ENCODE results near the gene RPP40. TPM values are rescaled to one million over a fixed set of nuclear protein-coding genes. Genes with fewer than 3 reads are reported as not detected.

Gene RPP40, protein sequence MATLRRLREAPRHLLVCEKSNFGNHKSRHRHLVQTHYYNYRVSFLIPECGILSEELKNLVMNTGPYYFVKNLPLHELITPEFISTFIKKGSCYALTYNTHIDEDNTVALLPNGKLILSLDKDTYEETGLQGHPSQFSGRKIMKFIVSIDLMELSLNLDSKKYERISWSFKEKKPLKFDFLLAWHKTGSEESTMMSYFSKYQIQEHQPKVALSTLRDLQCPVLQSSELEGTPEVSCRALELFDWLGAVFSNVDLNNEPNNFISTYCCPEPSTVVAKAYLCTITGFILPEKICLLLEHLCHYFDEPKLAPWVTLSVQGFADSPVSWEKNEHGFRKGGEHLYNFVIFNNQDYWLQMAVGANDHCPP
- polyA plus RNA-seq = 10 to 100 TPM in 2 of 4 donors, 1 to 10 TPM in 2; 2.2 to 10.6 (median 6.4) TPM
- long read RNA-seq, donor 1, partial matches to known transcripts = 0 of 6 reads
- long read RNA-seq, donor 1, other reads (novel, unspliced or antisense) = 0 of 6 reads
- long read RNA-seq, donor 2, partial matches to known transcripts = 0 of 2 reads
- long read RNA-seq, donor 2, other reads (novel, unspliced or antisense) = 0 of 2 reads
- long read RNA-seq, donor 3, partial matches to known transcripts = 0 of 1 reads
- long read RNA-seq, donor 3, other reads (novel, unspliced or antisense) = 0 of 1 reads
- long read RNA-seq, donor 4 = 0 reads
- long read RNA-seq, donor 5 = 0 reads
- long read RNA-seq, donor 6, partial matches to known transcripts = 0 of 1 reads
- long read RNA-seq, donor 6, other reads (novel, unspliced or antisense) = 0 of 1 reads
- long read RNA-seq, donor 7, partial matches to known transcripts = 0 of 2 reads
- long read RNA-seq, donor 7, other reads (novel, unspliced or antisense) = 0 of 2 reads
- long read RNA-seq, donor 8, partial matches to known transcripts = 0 of 1 reads
- long read RNA-seq, donor 8, other reads (novel, unspliced or antisense) = 0 of 1 reads
- long read RNA-seq, donor 9 = 0 reads
- long read RNA-seq, donor 10, partial matches to known transcripts = 0 of 2 reads
- long read RNA-seq, donor 10, other reads (novel, unspliced or antisense) = 0 of 2 reads

DNA sequence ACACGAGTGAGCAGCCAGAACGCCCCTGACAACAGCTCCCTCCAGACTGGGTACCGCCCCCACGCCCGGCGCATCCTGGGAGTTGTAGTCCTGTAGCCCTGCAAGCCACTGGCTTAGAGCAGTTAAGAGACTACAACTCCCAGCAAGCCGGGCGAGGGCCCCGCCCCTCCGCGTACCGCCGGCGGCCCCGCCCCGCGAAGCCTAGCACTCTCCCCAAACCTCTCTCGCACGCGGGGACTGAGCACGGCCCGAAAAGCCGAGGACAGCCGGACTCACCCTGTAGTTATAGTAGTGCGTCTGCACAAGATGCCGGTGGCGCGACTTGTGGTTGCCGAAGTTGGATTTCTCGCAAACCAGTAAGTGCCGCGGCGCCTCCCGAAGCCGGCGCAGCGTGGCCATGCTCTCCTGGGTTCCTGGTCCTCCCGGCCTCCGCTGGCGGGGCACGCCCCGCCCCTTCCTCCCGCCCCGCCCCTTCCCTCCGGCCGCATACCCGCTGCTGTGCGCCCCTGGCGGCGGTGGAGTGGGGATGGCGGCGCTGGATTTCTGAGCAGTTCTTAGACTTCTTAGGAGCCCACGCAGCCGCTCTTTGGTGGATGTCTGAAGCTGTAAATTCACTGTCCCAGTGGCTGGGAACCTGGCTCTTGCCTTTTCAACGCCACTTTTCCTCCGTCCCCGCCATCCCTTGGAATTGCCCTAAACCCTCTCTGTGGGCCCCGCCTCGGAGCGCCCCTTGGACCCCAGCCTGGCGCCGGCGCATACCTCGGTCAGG, at the start of gene RPP40:
RPP40 (minus strand) TSS at position 434 of the 769 bp plus-strand sequence; CDS start at position 399, 35 bp downstream.
- DNase-seq (peak; percentile 96 to 98), FAIRE-seq (no peak)
- Histone ChIP-seq H3K27me3 (ENCODE audit: control insufficient read depth in 3 of 3, insufficient read depth in 3 of 3, low read length in 3 of 3) (no peaks in the 10 kb centered on the region), H3K4me1 (ENCODE audit: control insufficient read depth in 3 of 3, insufficient read depth in 2 of 3, low read depth in 1 of 3, low read length in 2 of 3) (peaks cover 0 to 6% (median 0%) of the 10 kb centered on the region in 3 donors), H3K9me3 (ENCODE audit: control insufficient read depth in 2 of 2, insufficient read depth in 1 of 2, low read depth in 1 of 2, low read length in 1 of 2) (no peaks in the 10 kb centered on the region), H3K36me3 (ENCODE audit: control insufficient read depth in 3 of 3, insufficient read depth in 2 of 3, low read depth in 1 of 3, low read length in 3 of 3) (peaks cover 0 to 7% (median 0%) of the 10 kb centered on the region in 3 donors), H3K27ac (ENCODE audit: low read depth in 1 of 3, low read length in 2 of 3) (peak within 1 kb of the TSS; percentile 71 to 91 (median 76)), H3K4me3 (ENCODE audit: low read depth in 1 of 3, low read length in 3 of 3) (peak within 1 kb of the TSS; percentile 50 to 78 (median 77))
- 0 to 1% (median 0%) methylated on average over 62 to 64 of the region's 64 CpGs for WGBS, 3 donors

DNA sequence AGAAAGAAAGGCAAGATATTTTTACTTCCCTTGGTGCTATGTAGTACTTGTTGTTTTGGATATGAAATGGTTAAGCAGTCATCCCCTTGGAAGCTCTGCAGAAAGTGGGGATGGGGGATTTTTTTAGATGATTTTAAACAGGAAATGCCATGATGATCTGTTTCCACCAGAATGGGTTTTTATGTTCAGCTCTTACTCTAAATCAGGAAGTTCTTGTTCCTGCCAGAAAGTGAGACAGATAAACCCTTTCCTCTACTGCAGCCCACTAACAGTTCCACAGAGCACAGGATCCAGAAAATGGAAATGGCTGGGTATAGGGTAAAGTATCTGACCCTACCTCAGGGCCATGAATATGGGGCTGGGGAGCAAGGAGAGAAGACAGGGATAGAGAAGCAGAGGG, 49.2 kb upstream of the RPP40 start:
- FAIRE-seq = no peak
- no peak for DNase-seq
- Histone ChIP-seq H3K9me3 (ENCODE audit: control insufficient read depth in 2 of 2, insufficient read depth in 1 of 2, low read depth in 1 of 2, low read length in 1 of 2) (peaks cover 0 to 18% of the 10 kb centered on the region in 2 donors), H3K27ac (ENCODE audit: low read depth in 1 of 3, low read length in 2 of 3) (no peak overlapping the region), H3K36me3 (ENCODE audit: control insufficient read depth in 3 of 3, insufficient read depth in 2 of 3, low read depth in 1 of 3, low read length in 3 of 3) (no peaks in the 10 kb centered on the region), H3K4me1 (ENCODE audit: control insufficient read depth in 3 of 3, insufficient read depth in 2 of 3, low read depth in 1 of 3, low read length in 2 of 3) (peaks cover 0 to under 1% (median 0%) of the 10 kb centered on the region in 3 donors), H3K4me3 (ENCODE audit: low read depth in 1 of 3, low read length in 3 of 3) (no peak overlapping the region), H3K27me3 (ENCODE audit: control insufficient read depth in 3 of 3, insufficient read depth in 3 of 3, low read length in 3 of 3) (no peaks in the 10 kb centered on the region)

DNA sequence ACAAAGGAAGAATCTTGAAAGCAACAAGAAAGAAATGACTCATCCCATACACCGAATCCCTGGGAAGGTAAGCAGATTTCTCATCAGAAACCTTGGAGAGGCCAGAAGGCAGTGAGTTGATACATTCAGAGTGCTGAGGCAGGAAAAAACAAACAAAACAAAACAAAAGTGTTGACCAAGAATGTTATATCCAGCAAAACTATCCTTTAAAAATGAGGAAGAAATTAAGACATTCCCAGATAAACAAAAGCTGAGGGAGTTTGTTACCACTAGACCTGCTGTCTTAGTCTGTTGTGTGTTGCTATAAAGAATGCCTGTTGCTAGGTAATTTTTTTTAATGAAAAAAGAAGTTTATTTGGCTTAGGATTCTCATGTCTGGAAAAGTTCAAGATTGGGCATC, 47.6 kb upstream of the RPP40 start:
- FAIRE-seq (no peak), DNase-seq (no peak)
- no peaks in the 10 kb centered on the region for H3K4me1 ChIP-seq (ENCODE audit: control insufficient read depth in 3 of 3, insufficient read depth in 2 of 3, low read depth in 1 of 3, low read length in 2 of 3)
- H3K27ac ChIP-seq (ENCODE audit: low read depth in 1 of 3, low read length in 2 of 3) = no peak overlapping the region
- no peaks in the 10 kb centered on the region for H3K27me3 ChIP-seq (ENCODE audit: control insufficient read depth in 3 of 3, insufficient read depth in 3 of 3, low read length in 3 of 3)
- H3K4me3 ChIP-seq (ENCODE audit: low read depth in 1 of 3, low read length in 3 of 3) = no peak overlapping the region
- 88 to 100% (median 91%) methylated on average over 1 of the region's 1 CpG for WGBS, 3 donors
- no peaks in the 10 kb centered on the region for H3K36me3 ChIP-seq (ENCODE audit: control insufficient read depth in 3 of 3, insufficient read depth in 2 of 3, low read depth in 1 of 3, low read length in 3 of 3)
- H3K9me3 ChIP-seq (ENCODE audit: control insufficient read depth in 2 of 2, insufficient read depth in 1 of 2, low read depth in 1 of 2, low read length in 1 of 2) = peaks cover 0 to 21% of the 10 kb centered on the region in 2 donors

DNA sequence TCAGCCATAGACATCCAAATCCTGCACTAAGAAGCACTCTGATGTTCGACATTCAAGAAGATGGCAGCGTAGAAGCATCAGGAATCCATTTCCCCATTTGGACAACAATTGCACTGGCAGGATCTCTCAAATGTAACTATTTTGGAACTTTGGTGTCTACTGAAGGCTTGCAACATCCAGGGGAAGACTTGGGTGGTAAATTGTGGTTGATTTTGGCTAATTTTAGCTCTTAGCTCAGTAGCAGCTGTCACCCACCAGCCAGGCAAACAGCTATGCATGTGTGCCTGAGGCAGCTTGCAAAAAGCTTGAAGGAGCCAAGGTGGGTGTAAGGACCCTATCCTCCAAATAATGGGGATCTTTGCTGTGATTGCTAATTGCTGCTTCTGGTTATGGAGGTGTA, 46.2 kb upstream of the RPP40 start:
- no peak overlapping the region for H3K27ac ChIP-seq (ENCODE audit: low read depth in 1 of 3, low read length in 2 of 3)
- H3K4me1 ChIP-seq (ENCODE audit: control insufficient read depth in 3 of 3, insufficient read depth in 2 of 3, low read depth in 1 of 3, low read length in 2 of 3) = no peaks in the 10 kb centered on the region
- no peak for DNase-seq
- no peak overlapping the region for H3K4me3 ChIP-seq (ENCODE audit: low read depth in 1 of 3, low read length in 3 of 3)
- no peak for FAIRE-seq
- H3K36me3 ChIP-seq (ENCODE audit: control insufficient read depth in 3 of 3, insufficient read depth in 2 of 3, low read depth in 1 of 3, low read length in 3 of 3) = no peaks in the 10 kb centered on the region
- 88 to 92% (median 89%) methylated on average over 2 of the region's 2 CpGs for WGBS, 3 donors
- peaks cover 0 to 21% of the 10 kb centered on the region in 2 donors for H3K9me3 ChIP-seq (ENCODE audit: control insufficient read depth in 2 of 2, insufficient read depth in 1 of 2, low read depth in 1 of 2, low read length in 1 of 2)
- H3K27me3 ChIP-seq (ENCODE audit: control insufficient read depth in 3 of 3, insufficient read depth in 3 of 3, low read length in 3 of 3) = no peaks in the 10 kb centered on the region

DNA sequence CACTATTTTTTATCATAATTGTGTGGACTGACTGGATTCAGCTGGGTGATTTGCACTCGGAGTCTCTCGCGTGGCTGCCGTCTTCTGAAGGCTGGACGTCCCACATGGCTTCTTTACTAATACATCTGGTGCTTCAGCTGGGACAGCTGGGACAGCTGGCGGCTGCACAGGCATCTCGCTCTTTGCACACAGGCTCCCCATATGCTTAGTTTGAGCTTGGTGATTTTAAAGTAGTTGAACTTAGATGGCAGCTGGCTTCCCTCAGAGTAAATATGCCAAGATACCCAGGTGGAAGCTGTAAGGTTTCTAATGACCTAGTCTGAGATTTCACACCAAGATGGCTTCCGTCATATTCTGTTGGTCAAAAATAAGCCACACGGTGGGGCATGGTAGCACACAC, 42.6 kb upstream of the RPP40 start:
- H3K4me3 ChIP-seq (ENCODE audit: low read depth in 1 of 3, low read length in 3 of 3) = no peak overlapping the region
- 69 to 92% (median 91%) methylated on average over 9 of the region's 9 CpGs for WGBS, 3 donors
- no peak for DNase-seq
- H3K27me3 ChIP-seq (ENCODE audit: control insufficient read depth in 3 of 3, insufficient read depth in 3 of 3, low read length in 3 of 3) = no peaks in the 10 kb centered on the region
- peaks cover 0 to 17% of the 10 kb centered on the region in 2 donors for H3K9me3 ChIP-seq (ENCODE audit: control insufficient read depth in 2 of 2, insufficient read depth in 1 of 2, low read depth in 1 of 2, low read length in 1 of 2)
- no peak overlapping the region for H3K27ac ChIP-seq (ENCODE audit: low read depth in 1 of 3, low read length in 2 of 3)
- H3K4me1 ChIP-seq (ENCODE audit: control insufficient read depth in 3 of 3, insufficient read depth in 2 of 3, low read depth in 1 of 3, low read length in 2 of 3) = no peaks in the 10 kb centered on the region
- H3K36me3 ChIP-seq (ENCODE audit: control insufficient read depth in 3 of 3, insufficient read depth in 2 of 3, low read depth in 1 of 3, low read length in 3 of 3) = no peaks in the 10 kb centered on the region
- no peak for FAIRE-seq

DNA sequence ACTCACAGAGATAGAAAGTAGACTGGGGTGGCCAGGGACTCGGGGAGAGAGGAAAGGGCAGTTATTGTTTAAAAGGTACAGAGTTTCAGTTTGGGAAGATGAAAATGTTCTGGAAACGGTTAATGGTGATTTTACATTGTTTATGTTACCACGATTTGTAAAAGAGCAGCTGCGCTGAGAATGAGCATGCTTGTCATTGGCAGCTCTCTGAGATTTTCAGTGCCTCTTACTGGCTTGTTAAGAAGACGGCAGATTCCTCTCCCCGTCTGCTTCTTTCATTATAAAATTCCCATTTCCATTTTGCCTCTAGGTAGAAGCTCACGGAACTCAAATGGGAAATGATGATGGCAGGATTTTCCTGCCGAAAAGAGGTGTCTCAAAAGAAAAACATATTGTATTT, 41.6 kb upstream of the RPP40 start:
- FAIRE-seq (no peak), DNase-seq (no peak)
- Histone ChIP-seq H3K27me3 (ENCODE audit: control insufficient read depth in 3 of 3, insufficient read depth in 3 of 3, low read length in 3 of 3) (no peaks in the 10 kb centered on the region), H3K9me3 (ENCODE audit: control insufficient read depth in 2 of 2, insufficient read depth in 1 of 2, low read depth in 1 of 2, low read length in 1 of 2) (peaks cover 0 to 12% of the 10 kb centered on the region in 2 donors), H3K36me3 (ENCODE audit: control insufficient read depth in 3 of 3, insufficient read depth in 2 of 3, low read depth in 1 of 3, low read length in 3 of 3) (no peaks in the 10 kb centered on the region), H3K27ac (ENCODE audit: low read depth in 1 of 3, low read length in 2 of 3) (no peak overlapping the region), H3K4me3 (ENCODE audit: low read depth in 1 of 3, low read length in 3 of 3) (no peak overlapping the region), H3K4me1 (ENCODE audit: control insufficient read depth in 3 of 3, insufficient read depth in 2 of 3, low read depth in 1 of 3, low read length in 2 of 3) (no peaks in the 10 kb centered on the region)
- 68 to 90% (median 85%) methylated on average over 8 of the region's 8 CpGs for WGBS, 3 donors

DNA sequence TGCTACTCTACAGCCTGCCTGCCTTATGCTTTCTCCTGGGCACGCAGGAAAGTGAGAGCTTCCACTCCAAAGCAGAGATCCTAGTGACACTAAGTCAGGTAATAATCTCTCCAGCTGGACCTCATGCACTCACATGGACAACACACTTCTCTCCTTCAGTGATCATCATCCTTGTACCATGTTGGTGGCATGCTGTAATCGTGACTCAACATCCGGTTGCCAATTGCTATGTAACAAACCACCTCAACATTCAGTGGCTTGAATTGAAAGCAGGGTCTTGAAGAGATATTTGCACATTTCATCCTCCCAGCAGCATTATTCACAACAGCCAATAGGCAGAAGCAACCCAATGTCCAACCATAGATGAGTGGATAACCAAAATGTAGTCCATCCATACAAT, 41.0 kb upstream of the RPP40 start:
- Histone ChIP-seq H3K36me3 (ENCODE audit: control insufficient read depth in 3 of 3, insufficient read depth in 2 of 3, low read depth in 1 of 3, low read length in 3 of 3) (no peaks in the 10 kb centered on the region), H3K9me3 (ENCODE audit: control insufficient read depth in 2 of 2, insufficient read depth in 1 of 2, low read depth in 1 of 2, low read length in 1 of 2) (peaks cover 0 to 7% of the 10 kb centered on the region in 2 donors), H3K4me1 (ENCODE audit: control insufficient read depth in 3 of 3, insufficient read depth in 2 of 3, low read depth in 1 of 3, low read length in 2 of 3) (no peaks in the 10 kb centered on the region), H3K27ac (ENCODE audit: low read depth in 1 of 3, low read length in 2 of 3) (no peak overlapping the region), H3K4me3 (ENCODE audit: low read depth in 1 of 3, low read length in 3 of 3) (no peak overlapping the region), H3K27me3 (ENCODE audit: control insufficient read depth in 3 of 3, insufficient read depth in 3 of 3, low read length in 3 of 3) (no peaks in the 10 kb centered on the region)
- DNase-seq (no peak), FAIRE-seq (no peak)
- WGBS, 3 donors = 81 to 93% (median 86%) methylated on average over 3 of the region's 3 CpGs

DNA sequence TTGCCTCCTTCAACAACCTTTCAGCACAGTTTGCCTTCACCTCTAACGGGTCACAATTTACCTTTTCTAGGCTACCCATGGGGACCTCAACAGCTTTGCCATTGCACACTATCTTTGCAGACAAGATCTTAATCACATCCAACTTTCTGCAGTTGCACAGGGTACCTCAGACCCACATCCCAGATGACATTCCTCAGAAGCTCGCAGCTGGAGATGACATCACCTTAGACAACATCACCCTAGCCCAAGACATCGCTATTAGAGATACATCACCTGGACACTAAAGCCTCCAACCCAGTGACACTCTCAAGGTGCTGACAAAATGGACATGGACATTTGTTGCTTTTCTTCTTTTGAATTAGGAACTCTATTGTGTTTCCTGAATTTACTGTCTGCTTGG, 38.6 kb upstream of the RPP40 start:
- DNase-seq (no peak), FAIRE-seq (no peak)
- no peaks in the 10 kb centered on the region for H3K4me1 ChIP-seq (ENCODE audit: control insufficient read depth in 3 of 3, insufficient read depth in 2 of 3, low read depth in 1 of 3, low read length in 2 of 3)
- H3K4me3 ChIP-seq (ENCODE audit: low read depth in 1 of 3, low read length in 3 of 3) = no peak overlapping the region
- H3K36me3 ChIP-seq (ENCODE audit: control insufficient read depth in 3 of 3, insufficient read depth in 2 of 3, low read depth in 1 of 3, low read length in 3 of 3) = no peaks in the 10 kb centered on the region
- 88 to 89% (median 89%) methylated on average over 3 of the region's 3 CpGs for WGBS, 3 donors
- H3K27ac ChIP-seq (ENCODE audit: low read depth in 1 of 3, low read length in 2 of 3) = no peak overlapping the region
- H3K27me3 ChIP-seq (ENCODE audit: control insufficient read depth in 3 of 3, insufficient read depth in 3 of 3, low read length in 3 of 3) = no peaks in the 10 kb centered on the region
- H3K9me3 ChIP-seq (ENCODE audit: control insufficient read depth in 2 of 2, insufficient read depth in 1 of 2, low read depth in 1 of 2, low read length in 1 of 2) = peaks cover 0 to 3% of the 10 kb centered on the region in 2 donors
